IMR-90 (cell line): ENCODE data around the gene NKAPL. TPM values are rescaled to one million over a fixed set of nuclear protein-coding genes. Genes with fewer than 3 reads are reported as not detected.

Experiments
- ATAC-seq: fragments of 200-7000 bp; cut with Tn5 transposase; 2 replicates; pipeline ENCODE4 v1.9.1; 2020; ENCODE audit warnings: low read depth, mild to moderate bottlenecking, moderate library complexity
- BruUV-seq: library from RNA; stranded (reverse); fragments of 400-500 nt; replicated peaks from 2 replicates; lab custom pipeline; 2021; lab: Mats Ljungman, UMichigan
- CTCF ChIA-PET: fragments of 300-600 bp; formaldehyde crosslinking; extraction: SDS; loops from one replicate; lab custom pipeline; 2021; ENCODE audit warnings: antibody characterized with exemption; lab: Yijun Ruan, JAX
- POLR2A ChIA-PET: fragments of 300-600 bp; sonication (Branson Sonifier 250); formaldehyde crosslinking; loops from one replicate; lab custom pipeline; 2022; ENCODE audit warnings: antibody characterized with exemption; ENCODE audit not compliant: unreplicated experiment; lab: Charles Lee
- DNase-seq: peaks from one replicate; pipeline ENCODE4 v3.0.0; 2013
- H2AFZ ChIP-seq: replicated peaks from 2 replicates; pipeline ENCODE3; 2013; ENCODE audit warnings: low read length, mild to moderate bottlenecking; ENCODE audit not compliant: poor library complexity
- H2AK5ac ChIP-seq: 2 replicates; pipeline ENCODE4 v1.6.1; 2013; ENCODE audit warnings: low read depth, low read length, inconsistent platforms
- H2AK9ac ChIP-seq: replicated peaks from 2 replicates; pipeline ENCODE3; 2013; ENCODE audit warnings: mild to moderate bottlenecking, low read depth, low read length, moderate library complexity; ENCODE audit not compliant: poor library complexity
- H2BK120ac ChIP-seq: 2 replicates; pipeline ENCODE4 v1.6.1; 2013; ENCODE audit warnings: low read depth, low read length, inconsistent platforms
- H2BK15ac ChIP-seq: 3 replicates; pipeline ENCODE4 v1.6.1; 2013; ENCODE audit warnings: low read depth, low read length, inconsistent platforms
- H2BK20ac ChIP-seq: 2 replicates; pipeline ENCODE4 v1.6.1; 2013; ENCODE audit warnings: low read depth, mild to moderate bottlenecking, inconsistent platforms, low read length, moderate library complexity
- H2BK5ac ChIP-seq: 2 replicates; pipeline ENCODE4 v1.6.1; 2013; ENCODE audit warnings: mild to moderate bottlenecking, low read depth, low read length, inconsistent platforms; ENCODE audit not compliant: poor library complexity, severe bottlenecking
- H3K14ac ChIP-seq: replicated peaks from 2 replicates; pipeline ENCODE4 v1.6.1; 2013; ENCODE audit warnings: low read depth, low read length, inconsistent platforms
- H3K18ac ChIP-seq: 2 replicates; pipeline ENCODE4 v1.6.1; 2013; ENCODE audit warnings: low read depth, low read length, control low read depth
- H3K23ac ChIP-seq: 2 replicates; pipeline ENCODE4 v1.6.1; 2013; ENCODE audit warnings: low read depth, low read length, inconsistent platforms
- H3K27ac ChIP-seq: 2 replicates; pipeline ENCODE4 v1.5.1; 2013; ENCODE audit warnings: mild to moderate bottlenecking, control low read depth, low read length; ENCODE audit not compliant: insufficient read depth
- H3K27me3 ChIP-seq: 2 replicates; pipeline ENCODE4 v1.6.1; 2013; ENCODE audit warnings: low read length; ENCODE audit not compliant: control insufficient read depth, insufficient read depth
- H3K36me3 ChIP-seq: 2 replicates; pipeline ENCODE4 v1.6.1; 2013; ENCODE audit warnings: low read length, mixed read lengths; ENCODE audit not compliant: control insufficient read depth, insufficient read depth
- H3K4ac ChIP-seq: 2 replicates; pipeline ENCODE4 v1.6.1; 2013; ENCODE audit warnings: low read depth, low read length, inconsistent platforms
- H3K4me1 ChIP-seq: 2 replicates; pipeline ENCODE4 v1.6.1; 2013; ENCODE audit warnings: low read length, mixed read lengths; ENCODE audit not compliant: control insufficient read depth, insufficient read depth
- H3K4me2 ChIP-seq: 2 replicates; pipeline ENCODE4 v1.6.1; 2013; ENCODE audit warnings: low read depth, mild to moderate bottlenecking, control low read depth, low read length, moderate library complexity
- H3K4me3 ChIP-seq: 2 replicates; pipeline ENCODE4 v1.5.1; 2013; ENCODE audit warnings: low read depth, mild to moderate bottlenecking, control low read depth, low read length, moderate library complexity; ENCODE audit not compliant: insufficient read depth
- H3K56ac ChIP-seq: 2 replicates; pipeline ENCODE4 v1.6.1; 2013; ENCODE audit warnings: low read length, inconsistent platforms; ENCODE audit not compliant: insufficient read depth; ENCODE audit errors: extremely low read depth
- H3K79me1 ChIP-seq, 2 experiments: 2 replicates each; pipeline ENCODE4 v1.6.1; 2013; ENCODE audit warnings: low read length in 2 of 2, inconsistent platforms in 1 of 2, low read depth in 1 of 2
- H3K9ac ChIP-seq: 2 replicates; pipeline ENCODE4 v1.6.1; 2013; ENCODE audit warnings: low read depth, low read length, control low read depth
- H3K9me1 ChIP-seq: 2 replicates; pipeline ENCODE4 v1.6.1; 2013; ENCODE audit warnings: low read length, inconsistent platforms; ENCODE audit not compliant: insufficient read depth
- H3K9me3 ChIP-seq: 2 replicates; pipeline ENCODE4 v1.6.1; 2013; ENCODE audit warnings: low read length; ENCODE audit not compliant: control insufficient read depth, insufficient read depth
- H4K20me1 ChIP-seq: 2 replicates; pipeline ENCODE4 v1.6.1; 2013; ENCODE audit warnings: low read length, inconsistent platforms; ENCODE audit not compliant: insufficient read depth
- H4K5ac ChIP-seq: 2 replicates; pipeline ENCODE4 v1.6.1; 2013; ENCODE audit warnings: mild to moderate bottlenecking, low read depth, low read length, control low read depth
- H4K8ac ChIP-seq, 2 experiments: 2 replicates each; pipeline ENCODE4 v1.6.1; 2013; ENCODE audit warnings: low read depth in 2 of 2, low read length in 2 of 2, control low read depth in 1 of 2, inconsistent platforms in 1 of 2
- H4K91ac ChIP-seq: 2 replicates; pipeline ENCODE4 v1.6.1; 2013; ENCODE audit warnings: low read depth, low read length, inconsistent platforms; ENCODE audit not compliant: insufficient read depth
- BHLHE40 ChIP-seq: fragments of 150-350 bp; IDR thresholded peaks from 2 replicates; pipeline ENCODE4 v1.6.1; 2016; ENCODE audit warnings: mild to moderate bottlenecking, low read depth, low read length
- CEBPB ChIP-seq: IDR thresholded peaks from 2 replicates; pipeline ENCODE4 v1.6.1; 2012; ENCODE audit warnings: low read depth, low read length, improper control_type of control experiment
- CHD1 ChIP-seq: IDR thresholded peaks from 2 replicates; pipeline ENCODE4 v1.6.1; 2012; ENCODE audit warnings: low read depth, low read length, improper control_type of control experiment
- CTCF ChIP-seq: conservative IDR thresholded peaks from 2 replicates; pipeline ENCODE4 v1.5.1; 2012; ENCODE audit warnings: mild to moderate bottlenecking, low read depth, low read length, improper control_type of control experiment
- ELK1 ChIP-seq: fragments of 150-350 bp; IDR thresholded peaks from 2 replicates; pipeline ENCODE4 v1.6.1; 2016; ENCODE audit warnings: low read depth, mild to moderate bottlenecking, low read length, moderate library complexity, borderline replicate concordance
- FOS ChIP-seq: fragments of 150-350 bp; IDR thresholded peaks from 2 replicates; pipeline ENCODE4 v1.6.1; 2016; ENCODE audit warnings: low read depth, low read length
- MAFK ChIP-seq: IDR thresholded peaks from 2 replicates; pipeline ENCODE4 v1.6.1; 2012; ENCODE audit warnings: low read depth, low read length, improper control_type of control experiment
- MAZ ChIP-seq: IDR thresholded peaks from 2 replicates; pipeline ENCODE4 v1.6.1; 2012; ENCODE audit warnings: low read depth, mild to moderate bottlenecking, low read length, improper control_type of control experiment, moderate library complexity, borderline replicate concordance
- MXI1 ChIP-seq: IDR thresholded peaks from 2 replicates; pipeline ENCODE4 v1.6.1; 2012; ENCODE audit warnings: low read depth, mild to moderate bottlenecking, low read length, moderate library complexity, borderline replicate concordance
- NFE2L2 ChIP-seq: fragments of 150-350 bp; IDR thresholded peaks from 2 replicates; pipeline ENCODE4 v1.6.1; 2016; ENCODE audit warnings: low read depth, mild to moderate bottlenecking, low read length
- POLR2A ChIP-seq: IDR thresholded peaks from 2 replicates; pipeline ENCODE4 v1.6.1; 2012; ENCODE audit warnings: mild to moderate bottlenecking, low read depth, low read length
- RAD21 ChIP-seq: IDR thresholded peaks from 2 replicates; pipeline ENCODE4 v1.6.1; 2012; ENCODE audit warnings: low read length, improper control_type of control experiment
- RCOR1 ChIP-seq: IDR thresholded peaks from 2 replicates; pipeline ENCODE4 v1.6.1; 2012; ENCODE audit warnings: mild to moderate bottlenecking, low read length, improper control_type of control experiment; ENCODE audit not compliant: insufficient replicate concordance
- RFX5 ChIP-seq: IDR thresholded peaks from 2 replicates; pipeline ENCODE4 v1.8.0; 2012; ENCODE audit warnings: low read depth, mild to moderate bottlenecking, low read length, moderate library complexity
- SMC3 ChIP-seq: fragments of 150-350 bp; IDR thresholded peaks from 2 replicates; pipeline ENCODE4 v1.6.1; 2016; ENCODE audit warnings: low read depth, mild to moderate bottlenecking, antibody characterized with exemption, low read length, moderate library complexity
- USF2 ChIP-seq: fragments of 150-350 bp; IDR thresholded peaks from 2 replicates; pipeline ENCODE4 v1.6.1; 2017; ENCODE audit warnings: mild to moderate bottlenecking, antibody characterized with exemption, low read length, low read depth
- WGBS, 2 experiments: methylation state at CpG; one replicate each; pipeline versions ENCODE4 v1.1.5 to v1.1.7; 2013; ENCODE audit warnings: missing lambda C conversion rate in 2 of 2; ENCODE audit not compliant: insufficient read length in 1 of 2; ENCODE audit errors: extremely low coverage in 2 of 2; 5-methylcytosine and 5-hydroxymethylcytosine counted together
- dilution Hi-C: fragments of 300-500 bp; cut with HindIII; formaldehyde crosslinking; loops from one replicate; pipeline ENCODE4 v1.14.3; 2018; ENCODE audit warnings: low sequenced_read_pairs; ENCODE audit not compliant: unreplicated experiment
- in situ Hi-C: fragments of 300-500 bp; cut with MboI; formaldehyde crosslinking; loops from 3 replicates; pipeline ENCODE4 v1.14.3; 2019; ENCODE audit warnings: low sequenced_read_pairs, inconsistent platforms, mixed read lengths
- intact Hi-C: fragments of 100-400 bp; cut with micrococcal nuclease; formaldehyde crosslinking; loops from 2 replicates; pipeline ENCODE4 v1.10.0; 2022
- polyA plus RNA-seq, 3 experiments: library from polyadenylated mRNA; depleted of rRNA; stranded (reverse); fragments of >200 nt; gene quantifications; 2 replicates each; pipeline ENCODE4 v1.2.3, GENCODE V29; 2012; ENCODE audit warnings: low replicate concordance in 1 of 3
- total RNA-seq: library from RNA; depleted of rRNA; stranded (reverse); fragments of >200 nt; gene quantifications from 2 replicates; pipeline ENCODE4 v1.2.3, GENCODE V29; 2012

The NKAPL gene
- total and polyA plus RNA-seq, 2 of the 4 experiments (the other 2 are of a cell fraction): 0.51 to 0.54 TPM

- Histone ChIP-seq H2BK15ac (no peak overlapping the region), H2BK5ac (no peak overlapping the region), H2BK20ac (no peak overlapping the region), H4K91ac (no peak overlapping the region), H3K4me1 (no peaks in the 10 kb centered on the region), H2AFZ (no peak overlapping the region), H3K79me1 (peaks cover 4 to 8% of the 10 kb centered on the region in 2 experiments; a peak in 3 of 4 replicates), H3K56ac (no peak overlapping the region), H3K27me3 (no peaks in the 10 kb centered on the region), H3K18ac (no peak overlapping the region), H3K9me1 (0 out of 2 replicates have a peak, but pooled peaks cover 4% of the 10 kb centered on the region), H2BK120ac (no peak overlapping the region), H3K4ac (no peak overlapping the region), H2AK5ac (no peak overlapping the region), H4K5ac (no peak overlapping the region), H3K23ac (no peak overlapping the region), H3K4me3 (no peak overlapping the region), H3K9me3 (0 out of 2 replicates have a peak, but pooled peaks cover 3% of the 10 kb centered on the region), H4K20me1 (no peaks in the 10 kb centered on the region), H3K14ac (no peak overlapping the region), H3K9ac (no peak overlapping the region), H3K27ac (no peak overlapping the region), H2AK9ac (no peak overlapping the region), H3K4me2 (no peak overlapping the region), H3K36me3 (peaks cover 27% of the 10 kb centered on the region), H4K8ac (no peak overlapping the region)
- dilution Hi-C loops (no loop called here), in situ Hi-C loops (no loop called here), intact Hi-C loops (no loop called here)
- TF ChIP-seq POLR2A (no peak), USF2 (no peak), RCOR1 (no peak), SMC3 (no peak), CEBPB (no peak), RAD21 (no peak), ELK1 (no peak), NFE2L2 (no peak), MAFK (no peak), BHLHE40 (no peak), FOS (no peak), RFX5 (no peak), CHD1 (no peak), CTCF (no peak), MXI1 (no peak), MAZ (no peak)
- BruUV-seq: no TSS peak
- ATAC-seq: no peak
- ChIA-PET POLR2A (no interaction called here), CTCF (no interaction called here)
- no peak for DNase-seq
- WGBS, 2 experiments: no CpG with 5 or more reads among the region's 3 CpGs
These were observed 23.1 kb upstream of the NKAPL start for GRCh38 chr6:28235912-28236452.
